Measurements from ENCODE around the gene MEGF6.

MEGF6 gene

GRCh38 chr1:3442331-3442730 lies 169.0 kb downstream of the MEGF6 start:
- ChIA-PET POLR2A (no interaction called here), CTCF (interaction anchor here (2.3 to 4.8 kb wide), 2 partner anchors 11 to 43 kb away, joined by 6 to 36 read pairs; no protein-coding TSS in a partner anchor)
- TF ChIP-seq, protein P1, sequence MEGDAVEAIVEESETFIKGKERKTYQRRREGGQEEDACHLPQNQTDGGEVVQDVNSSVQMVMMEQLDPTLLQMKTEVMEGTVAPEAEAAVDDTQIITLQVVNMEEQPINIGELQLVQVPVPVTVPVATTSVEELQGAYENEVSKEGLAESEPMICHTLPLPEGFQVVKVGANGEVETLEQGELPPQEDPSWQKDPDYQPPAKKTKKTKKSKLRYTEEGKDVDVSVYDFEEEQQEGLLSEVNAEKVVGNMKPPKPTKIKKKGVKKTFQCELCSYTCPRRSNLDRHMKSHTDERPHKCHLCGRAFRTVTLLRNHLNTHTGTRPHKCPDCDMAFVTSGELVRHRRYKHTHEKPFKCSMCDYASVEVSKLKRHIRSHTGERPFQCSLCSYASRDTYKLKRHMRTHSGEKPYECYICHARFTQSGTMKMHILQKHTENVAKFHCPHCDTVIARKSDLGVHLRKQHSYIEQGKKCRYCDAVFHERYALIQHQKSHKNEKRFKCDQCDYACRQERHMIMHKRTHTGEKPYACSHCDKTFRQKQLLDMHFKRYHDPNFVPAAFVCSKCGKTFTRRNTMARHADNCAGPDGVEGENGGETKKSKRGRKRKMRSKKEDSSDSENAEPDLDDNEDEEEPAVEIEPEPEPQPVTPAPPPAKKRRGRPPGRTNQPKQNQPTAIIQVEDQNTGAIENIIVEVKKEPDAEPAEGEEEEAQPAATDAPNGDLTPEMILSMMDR (IDR thresholded peaks at IDR 0.05; ENCODE audit: insufficient read depth, low read length, missing control alignments) = no peak

GRCh38 chr1:3441880-3442279 lies 169.4 kb downstream of the MEGF6 start:
- POLR2A ChIA-PET = no interaction called here
- DNase-seq (ENCODE audit: low read depth, low spot score) = no peak
- TF ChIP-seq, protein P1 (IDR thresholded peaks at IDR 0.05; ENCODE audit: insufficient read depth, low read length, missing control alignments) = no peak
- H3K4me3 ChIP-seq (ENCODE audit: low read depth, low read length) = no peak overlapping the region
- CTCF ChIA-PET = interaction anchor here (2.3 to 4.8 kb wide), 2 partner anchors 11 to 43 kb away, joined by 6 to 36 read pairs; no protein-coding TSS in a partner anchor

More at GRCh38 chr1:3442331-3442730, 169.0 kb downstream of the MEGF6 start:
- DNase-seq (ENCODE audit: low read depth, low spot score) = no peak
- no peak overlapping the region for H3K4me3 ChIP-seq (ENCODE audit: low read depth, low read length)

GRCh38 chr1:3441410-3441847 lies 169.9 kb downstream of the MEGF6 start:
- POLR2A ChIA-PET = no interaction called here
- CTCF ChIA-PET = interaction anchor here (2.3 to 4.8 kb wide), 2 partner anchors 12 to 44 kb away, joined by 6 to 36 read pairs; no protein-coding TSS in a partner anchor

GRCh38 chr1:3440711-3441409 lies 170.4 kb downstream of the MEGF6 start:
- no peak overlapping the region for H3K4me3 ChIP-seq (ENCODE audit: low read depth, low read length)
- POLR2A ChIA-PET = no interaction called here
- TF ChIP-seq, protein P1 (IDR thresholded peaks at IDR 0.05; ENCODE audit: insufficient read depth, low read length, missing control alignments) = no peak
- CTCF ChIA-PET = interaction anchor here (1.0 to 4.8 kb wide), 3 partner anchors 12 to 44 kb away, joined by 6 to 36 read pairs (median 8); no protein-coding TSS in a partner anchor
- DNase-seq (ENCODE audit: low read depth, low spot score) = no peak

More at GRCh38 chr1:3441410-3441847, 169.9 kb downstream of the MEGF6 start:
- DNase-seq (ENCODE audit: low read depth, low spot score) = no peak
- H3K4me3 ChIP-seq (ENCODE audit: low read depth, low read length) = no peak overlapping the region
- TF ChIP-seq, protein P1 (IDR thresholded peaks at IDR 0.05; ENCODE audit: insufficient read depth, low read length, missing control alignments) = no peak

- DNase-seq (ENCODE audit: low read depth, low spot score) = no peak
- CTCF ChIA-PET = interaction anchor here (1.0 kb wide), 1 partner anchor 12 kb away, joined by 8 read pairs; no protein-coding TSS in a partner anchor
- no peak overlapping the region for H3K4me3 ChIP-seq (ENCODE audit: low read depth, low read length)
- POLR2A ChIA-PET = no interaction called here
- TF ChIP-seq, protein P1 (IDR thresholded peaks at IDR 0.05; ENCODE audit: insufficient read depth, low read length, missing control alignments) = no peak
Observed at GRCh38 chr1:3440300-3440681, 171.0 kb downstream of the MEGF6 start.

All from AG04449 (cell line).